Keratinocyte (primary cell): Measurements from ENCODE around the gene NFYA.

Source experiments
- CTCF ChIP-seq, 3 experiments: IDR thresholded peaks in 1 of 3; conservative IDR thresholded peaks in 1 of 3; optimal IDR thresholded peaks in 1 of 3; 2 replicates in 2 of 3; 3 replicates in 1 of 3; pipeline versions ENCODE3 to v1.5.1; 2011; ENCODE audit warnings: low read length in 3 of 3, mild to moderate bottlenecking in 3 of 3, moderate library complexity in 2 of 3, control low read depth in 1 of 3, inconsistent platforms in 1 of 3; ENCODE audit not compliant: insufficient read depth in 2 of 3; ENCODE audit errors: extremely low read depth in 1 of 3
- EZH2 ChIP-seq: IDR thresholded peaks from one replicate; pipeline ENCODE4 v1.6.1; 2012; ENCODE audit warnings: inconsistent platforms, mild to moderate bottlenecking, low read length, moderate library complexity

- TF ChIP-seq CTCF (optimal IDR thresholded peaks at IDR 0.05 in 1 of 3, IDR thresholded peaks at IDR 0.05 in 1 of 3, conservative IDR thresholded peaks at IDR 0.05 in 1 of 3; ENCODE audit: extremely low read depth in 1 of 3, insufficient read depth in 2 of 3, low read length in 3 of 3) (no peak), EZH2 (no peak)
These were observed 19.7 kb upstream of the NFYA start, which contains the start of gene APOBEC2 for GRCh38 chr6:41053041-41053440.
